B cell (primary cell): ENCODE data around the gene RIMBP2.

Experiments used
- CTCF ChIP-seq: fragments of 200-600 bp; IDR thresholded peaks from one replicate; pipeline ENCODE4 v1.8.0; 2022; ENCODE audit warnings: antibody characterized with exemption, mild to moderate bottlenecking
- EZH2 ChIP-seq: IDR thresholded peaks from 2 replicates; pipeline ENCODE4 v1.6.1; 2012; ENCODE audit warnings: borderline replicate concordance, low read depth, mild to moderate bottlenecking, moderate library complexity, low read length; ENCODE audit not compliant: insufficient read depth, poor library complexity, severe bottlenecking

- no peak for TF ChIP-seq CTCF
- no peak for TF ChIP-seq EZH2
Measured at GRCh38 chr12:130573235-130573634, 142.9 kb downstream of the RIMBP2 start.
